Measurements from ENCODE around the gene UBLCP1.

DNA sequence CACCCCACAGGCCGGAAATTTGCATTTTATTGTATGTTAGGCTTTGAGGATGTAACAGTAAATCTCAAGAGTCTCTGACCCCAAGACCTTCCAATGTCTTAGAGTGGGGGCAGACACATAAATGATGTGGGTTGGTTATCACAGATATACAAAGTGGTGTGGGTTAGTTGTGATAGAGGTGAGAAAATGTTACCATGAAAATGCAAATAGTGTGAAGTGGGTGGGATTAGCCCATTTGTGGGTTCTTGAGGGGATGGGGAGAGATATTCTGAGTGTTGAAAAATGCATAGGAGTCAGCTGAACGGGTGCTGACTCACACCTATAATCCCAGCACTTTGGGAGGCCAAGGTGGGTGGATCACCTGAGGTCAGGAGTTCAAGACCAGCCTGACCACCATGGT is 45.9 kb upstream of the UBLCP1 start:
- TF ChIP-seq, protein P1, sequence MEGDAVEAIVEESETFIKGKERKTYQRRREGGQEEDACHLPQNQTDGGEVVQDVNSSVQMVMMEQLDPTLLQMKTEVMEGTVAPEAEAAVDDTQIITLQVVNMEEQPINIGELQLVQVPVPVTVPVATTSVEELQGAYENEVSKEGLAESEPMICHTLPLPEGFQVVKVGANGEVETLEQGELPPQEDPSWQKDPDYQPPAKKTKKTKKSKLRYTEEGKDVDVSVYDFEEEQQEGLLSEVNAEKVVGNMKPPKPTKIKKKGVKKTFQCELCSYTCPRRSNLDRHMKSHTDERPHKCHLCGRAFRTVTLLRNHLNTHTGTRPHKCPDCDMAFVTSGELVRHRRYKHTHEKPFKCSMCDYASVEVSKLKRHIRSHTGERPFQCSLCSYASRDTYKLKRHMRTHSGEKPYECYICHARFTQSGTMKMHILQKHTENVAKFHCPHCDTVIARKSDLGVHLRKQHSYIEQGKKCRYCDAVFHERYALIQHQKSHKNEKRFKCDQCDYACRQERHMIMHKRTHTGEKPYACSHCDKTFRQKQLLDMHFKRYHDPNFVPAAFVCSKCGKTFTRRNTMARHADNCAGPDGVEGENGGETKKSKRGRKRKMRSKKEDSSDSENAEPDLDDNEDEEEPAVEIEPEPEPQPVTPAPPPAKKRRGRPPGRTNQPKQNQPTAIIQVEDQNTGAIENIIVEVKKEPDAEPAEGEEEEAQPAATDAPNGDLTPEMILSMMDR (IDR thresholded peaks at IDR 0.05; ENCODE audit: insufficient read depth, low read length): no peak
- TF ChIP-seq POLR2AphosphoS5 (IDR thresholded peaks at IDR 0.05; ENCODE audit: low read depth) (no peak), GABPA (IDR thresholded peaks at IDR 0.05; ENCODE audit: low read depth) (no peak)
